GM21360 (cell line): ENCODE data around the gene FBXL17.
"Not testable (repeated sequence)": the region's sequence is repeated elsewhere in the genome, so short reads cannot be mapped to it uniquely, and the experiment has no call there.

Source experiments
- ATAC-seq: cut with Tn5 transposase; IDR thresholded peaks from one replicate; pipeline ENCODE4 v1.9.1; 2021; ENCODE audit warnings: mild to moderate bottlenecking, moderate library complexity; ENCODE audit not compliant: unreplicated experiment

FBXL17 gene

DNA sequence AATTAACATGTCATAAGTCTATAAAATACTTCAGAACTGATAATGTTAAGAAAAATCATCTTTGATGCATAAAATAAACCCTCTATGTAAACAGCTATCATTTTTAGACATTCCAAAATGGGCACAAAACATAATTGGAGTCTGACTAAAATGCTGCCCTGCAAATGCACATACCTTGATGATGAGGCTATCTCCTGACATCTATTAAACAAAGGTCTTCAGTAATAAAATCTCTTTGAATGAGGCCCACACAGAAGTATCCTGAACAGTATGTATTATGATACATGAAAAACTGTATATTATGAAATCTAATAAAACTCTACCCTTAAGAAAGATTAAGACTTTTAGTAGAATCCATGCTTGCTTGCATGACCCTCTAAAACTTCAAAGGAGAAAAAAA is 66.1 kb downstream of the FBXL17 start:
- ATAC-seq: no peak

- ATAC-seq: no peak
Measured at GRCh38 chr5:108312258-108312657, 69.6 kb downstream of the FBXL17 start.

DNA sequence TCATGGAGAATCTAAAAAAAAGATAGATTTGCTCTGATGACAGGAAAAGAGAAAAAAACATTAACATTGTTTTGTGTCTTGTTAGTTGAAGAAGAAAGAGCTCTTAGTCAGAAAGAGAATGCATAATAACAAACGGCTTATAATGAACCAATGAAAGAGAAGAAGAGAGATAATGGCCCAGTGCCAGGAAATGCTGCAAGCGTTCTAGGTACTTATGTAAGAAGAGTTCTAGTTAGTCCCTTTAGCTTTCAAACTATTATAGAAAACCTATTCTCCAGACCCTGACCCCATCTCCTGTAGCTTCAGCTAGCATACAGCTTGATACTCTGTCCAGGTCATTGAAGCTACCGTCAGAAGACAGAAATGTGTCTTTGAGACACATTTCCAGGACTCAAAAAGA is 70.2 kb downstream of the FBXL17 start:
- ATAC-seq: no peak

DNA sequence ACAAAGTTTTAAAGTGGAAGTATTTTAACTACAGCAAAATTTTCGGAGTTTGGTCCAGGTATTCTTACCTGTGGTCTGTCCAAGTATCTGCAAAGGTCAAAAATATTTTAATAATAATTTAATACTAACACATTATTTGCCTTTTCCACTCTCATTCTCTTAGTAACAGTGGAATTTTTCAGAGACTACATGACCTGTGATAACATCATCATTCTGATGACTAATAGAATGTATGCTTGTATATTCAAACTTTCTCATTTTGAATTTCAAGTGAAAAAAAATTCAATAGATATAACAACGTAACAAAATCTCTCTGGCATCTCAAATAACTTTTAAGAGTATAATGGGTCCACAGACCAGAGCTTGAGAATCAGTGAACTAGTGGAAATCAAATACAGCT is 78.3 kb downstream of the FBXL17 start:
- ATAC-seq: no peak

DNA sequence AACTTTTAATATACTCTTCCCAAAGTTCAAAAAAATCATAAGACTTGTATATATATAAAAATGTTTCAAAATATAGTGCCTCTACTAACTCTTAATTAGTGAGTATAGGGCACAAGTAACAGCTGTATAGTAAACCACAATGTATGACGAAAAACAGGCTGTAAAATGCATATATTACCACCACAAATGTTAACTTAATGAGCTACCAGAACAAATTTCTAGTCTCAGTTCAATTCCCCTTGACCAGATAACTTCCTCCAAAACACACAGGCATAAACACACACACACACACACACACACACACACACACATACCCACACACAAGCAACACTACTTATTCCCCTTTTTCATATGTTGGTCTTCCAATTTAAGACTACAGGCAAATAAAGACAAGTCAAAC is 78.8 kb downstream of the FBXL17 start:
- ATAC-seq: no peak

- no peak for ATAC-seq
Measured at GRCh38 chr5:108297042-108297601, 84.8 kb downstream of the FBXL17 start.

DNA sequence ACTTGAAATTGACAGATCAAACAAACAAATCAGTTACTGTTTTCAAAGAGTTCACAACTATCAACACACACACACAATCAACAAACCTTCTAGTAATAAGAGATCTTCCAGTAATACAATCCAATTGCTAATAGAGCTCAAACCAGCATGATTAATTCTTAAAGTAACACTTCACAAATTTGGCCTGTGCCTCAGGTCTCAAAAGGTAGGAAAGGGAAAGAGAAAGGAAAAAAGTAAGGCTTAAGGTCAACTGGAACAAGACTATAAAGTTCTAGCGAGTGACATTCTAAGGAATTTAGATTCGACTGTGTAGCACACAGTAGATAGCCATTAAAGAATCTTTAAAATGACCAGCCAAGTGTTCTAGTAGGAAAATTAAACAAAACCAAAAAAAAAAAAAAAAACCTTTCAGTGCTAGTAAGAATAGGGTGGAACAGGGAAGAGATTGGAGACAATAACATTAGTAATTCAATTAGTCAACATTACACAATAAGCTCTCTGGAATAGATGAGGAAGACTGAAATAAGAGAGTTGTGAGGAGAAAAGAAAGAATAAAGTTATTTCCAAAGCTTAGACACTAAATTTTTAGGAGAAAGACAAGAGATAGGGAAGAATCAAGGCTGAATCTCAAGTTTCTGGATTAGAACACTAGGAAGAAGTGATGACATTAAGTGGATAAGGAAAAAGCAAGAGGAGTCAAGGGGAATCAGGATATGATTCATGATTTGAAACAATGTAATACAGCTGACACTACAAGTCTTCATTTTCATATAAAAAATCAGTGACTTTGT is 86.1 kb downstream of the FBXL17 start:
- ATAC-seq: no peak

GRCh38 chr5:108280960-108281569 is 100.8 kb downstream of the FBXL17 start:
- no peak for ATAC-seq

DNA sequence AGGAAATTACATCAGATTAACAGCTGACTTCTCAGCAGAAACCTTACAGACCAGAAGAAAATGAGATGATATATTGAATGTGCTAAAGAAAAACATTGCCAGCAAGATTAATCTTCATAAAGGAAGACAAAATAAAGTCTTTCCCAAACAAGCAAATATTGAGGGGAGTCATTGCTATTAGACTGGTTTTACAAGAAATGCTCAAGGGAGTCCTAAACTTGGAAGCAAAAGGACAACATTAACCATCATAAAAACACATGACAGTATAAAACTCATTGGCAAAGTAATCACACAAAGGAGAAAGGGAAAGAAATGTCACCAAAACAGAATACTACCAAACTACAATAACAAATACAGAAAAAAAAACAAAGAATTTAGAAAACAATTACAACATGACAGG is 101.7 kb downstream of the FBXL17 start:
- no peak for ATAC-seq

- no peak for ATAC-seq
Measured at GRCh38 chr5:108278285-108279240, 103.3 kb downstream of the FBXL17 start.

DNA sequence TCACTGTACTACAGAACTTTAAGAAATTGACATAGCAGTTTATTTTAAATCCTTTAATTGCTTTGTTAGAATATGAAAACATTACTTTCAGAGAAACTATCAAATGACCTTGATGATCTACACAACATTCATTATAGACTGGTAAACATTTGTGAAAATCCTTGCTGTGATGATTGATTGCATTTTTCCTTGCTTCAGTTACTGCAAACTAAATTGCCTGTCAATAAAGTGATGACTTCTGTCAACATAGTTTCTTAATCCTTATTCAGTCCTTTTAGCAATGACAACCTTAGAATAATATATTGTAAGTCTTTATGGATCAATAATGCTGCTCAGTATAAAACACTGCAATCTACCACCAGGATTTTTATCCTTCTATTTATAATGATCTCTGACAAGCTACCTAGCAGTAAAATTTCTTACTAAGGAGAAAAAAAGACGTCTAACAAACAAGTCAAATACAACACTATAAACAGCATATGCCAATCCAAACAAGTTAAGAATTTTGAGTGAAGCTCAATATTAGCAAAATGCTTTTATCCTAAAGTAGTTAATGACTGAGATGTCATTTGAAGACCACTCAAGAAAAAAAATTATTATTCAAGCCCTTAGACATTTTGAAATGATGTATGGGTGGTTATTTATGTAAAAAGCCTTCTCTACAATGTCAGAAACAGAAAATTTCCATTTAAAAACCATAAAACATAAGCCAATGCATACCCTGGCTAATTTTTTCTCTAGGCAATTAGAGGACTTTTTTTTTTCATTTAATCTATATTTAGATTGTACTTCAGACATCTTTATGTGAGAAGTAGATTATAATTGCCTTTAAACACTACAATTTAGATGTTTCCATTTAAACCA is 105.5 kb downstream of the FBXL17 start:
- no peak for ATAC-seq

DNA sequence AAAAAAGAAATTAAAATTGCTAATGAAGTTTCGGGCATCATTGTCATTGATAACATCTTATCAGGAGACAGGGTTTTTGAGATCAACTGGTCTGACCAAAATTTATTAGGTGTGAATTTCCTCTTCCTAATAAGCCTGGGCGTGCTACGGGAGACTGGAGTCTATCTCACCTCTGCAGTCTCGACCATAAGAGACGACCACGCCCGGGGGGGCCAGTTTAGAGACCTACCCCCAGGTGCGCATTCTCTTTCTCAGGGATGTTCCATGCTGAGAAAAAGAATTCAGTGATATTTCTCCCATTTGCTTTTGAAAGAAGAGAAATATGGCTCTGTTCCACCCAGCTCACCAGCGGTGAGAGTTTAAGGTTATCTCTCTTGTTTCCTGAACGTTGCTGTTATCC is 107.8 kb downstream of the FBXL17 start:
- not testable (repeated sequence) for ATAC-seq

DNA sequence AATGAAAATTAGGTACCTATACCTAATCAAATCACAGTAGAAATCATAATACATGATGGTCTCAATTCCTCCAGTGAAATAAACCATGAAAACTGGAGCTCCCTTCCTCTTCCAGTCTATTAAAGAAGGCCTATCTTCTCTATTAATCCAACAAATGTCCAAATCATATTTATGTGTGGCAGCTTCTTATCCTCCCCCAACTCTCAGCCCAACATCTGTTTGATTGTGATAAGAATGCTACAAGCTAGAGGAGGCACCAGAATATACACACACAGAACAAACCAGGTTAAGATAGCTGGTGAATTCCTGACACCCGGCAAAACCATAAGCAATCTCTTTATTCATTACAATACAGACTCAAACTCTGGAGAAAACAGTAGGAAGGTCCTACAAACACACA is 110.8 kb downstream of the FBXL17 start:
- ATAC-seq: no peak

DNA sequence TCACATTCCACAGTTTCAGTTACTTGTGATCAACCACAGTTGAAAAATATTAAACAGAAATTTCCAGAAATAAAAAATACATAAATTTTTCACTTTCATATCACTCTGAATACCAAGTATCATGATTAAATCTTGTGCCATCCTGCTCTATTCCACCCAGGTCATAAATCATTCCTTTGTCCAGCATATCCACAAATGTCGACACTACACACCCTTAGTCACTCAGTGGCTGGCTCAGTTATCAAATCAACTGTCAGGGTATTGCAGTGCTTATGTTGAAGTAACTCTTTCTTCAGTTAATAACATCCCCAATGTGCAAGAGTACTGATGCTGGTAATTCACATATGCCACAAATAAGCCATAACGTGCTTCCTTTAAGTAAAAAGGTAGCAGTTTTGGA is 115.7 kb downstream of the FBXL17 start:
- ATAC-seq: no peak

- no peak for ATAC-seq
Measured at GRCh38 chr5:108264533-108264932, 117.4 kb downstream of the FBXL17 start.

DNA sequence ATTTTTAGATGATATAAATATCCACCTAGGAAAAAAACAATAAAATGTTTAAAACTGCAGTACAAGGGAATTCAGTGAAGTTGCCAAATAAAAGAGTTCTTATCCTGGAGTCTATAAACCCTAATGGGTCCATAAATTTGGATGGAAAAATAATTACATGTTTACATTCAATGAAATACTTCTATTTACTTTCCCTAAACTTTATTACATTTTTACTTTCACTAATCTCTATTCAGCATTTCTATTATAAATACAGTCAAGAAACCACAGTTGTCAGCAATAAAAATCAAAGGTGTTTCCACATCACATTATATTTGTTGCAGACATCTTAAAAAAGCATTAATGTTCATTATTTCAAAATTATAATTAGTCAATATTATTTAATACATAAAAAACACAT is 118.6 kb downstream of the FBXL17 start:
- ATAC-seq: no peak

DNA sequence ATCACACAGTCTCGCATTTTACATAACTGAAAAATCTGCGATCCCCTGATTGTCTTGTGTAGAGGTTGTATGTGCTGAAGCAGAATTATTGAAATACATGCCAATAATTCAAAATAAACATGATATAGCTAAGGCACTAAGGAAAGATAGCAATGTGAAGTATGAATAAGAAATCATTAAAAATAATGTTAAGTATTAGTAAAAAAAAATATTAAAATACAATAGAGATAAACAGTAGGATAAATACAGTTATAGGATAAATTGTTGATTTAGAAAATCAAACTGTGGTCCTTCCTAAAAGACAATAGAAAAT is 121.1 kb downstream of the FBXL17 start:
- ATAC-seq: no peak

GRCh38 chr5:108260117-108260857 is 121.6 kb downstream of the FBXL17 start:
- ATAC-seq: peak; percentile 94

DNA sequence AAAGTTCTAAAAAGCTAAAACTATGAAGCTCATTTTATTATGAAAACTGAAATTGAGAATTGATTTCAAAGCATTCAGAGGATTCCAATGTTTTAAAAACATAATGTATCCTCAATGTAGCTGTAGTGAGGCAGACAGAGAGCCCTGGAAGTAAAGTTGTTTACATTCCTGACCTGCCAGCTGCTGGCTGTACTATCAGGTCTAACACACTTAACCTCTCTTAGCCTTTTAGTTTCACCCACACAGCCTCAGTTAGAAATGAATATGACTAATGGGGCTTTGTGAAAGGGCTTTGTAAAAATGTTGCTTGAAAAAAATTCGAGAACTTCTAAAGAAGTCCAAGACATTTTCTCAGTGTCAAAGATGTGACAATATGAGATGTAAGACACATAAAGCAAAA is 122.6 kb downstream of the FBXL17 start:
- no peak for ATAC-seq

DNA sequence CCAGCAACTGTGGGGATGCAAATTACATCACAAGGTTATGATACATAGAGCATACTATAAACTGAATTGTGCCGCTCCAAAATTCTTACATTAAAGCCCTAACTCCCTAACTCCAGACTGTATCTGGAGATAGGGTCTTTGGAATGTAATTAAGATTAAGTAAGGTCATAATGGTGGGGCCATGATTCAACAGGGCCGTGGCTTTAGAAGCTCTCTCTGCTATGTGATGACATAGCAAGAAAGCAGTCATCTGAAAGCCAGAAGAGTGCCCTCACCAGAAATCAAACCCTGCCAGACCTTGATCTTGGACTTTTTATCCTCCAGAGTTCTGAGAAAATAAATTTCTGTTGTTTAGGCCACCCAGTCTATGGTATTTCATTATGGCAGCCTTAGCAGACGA is 123.9 kb downstream of the FBXL17 start:
- ATAC-seq: no peak
